Measurements from ENCODE around the gene BUD23.

DNA sequence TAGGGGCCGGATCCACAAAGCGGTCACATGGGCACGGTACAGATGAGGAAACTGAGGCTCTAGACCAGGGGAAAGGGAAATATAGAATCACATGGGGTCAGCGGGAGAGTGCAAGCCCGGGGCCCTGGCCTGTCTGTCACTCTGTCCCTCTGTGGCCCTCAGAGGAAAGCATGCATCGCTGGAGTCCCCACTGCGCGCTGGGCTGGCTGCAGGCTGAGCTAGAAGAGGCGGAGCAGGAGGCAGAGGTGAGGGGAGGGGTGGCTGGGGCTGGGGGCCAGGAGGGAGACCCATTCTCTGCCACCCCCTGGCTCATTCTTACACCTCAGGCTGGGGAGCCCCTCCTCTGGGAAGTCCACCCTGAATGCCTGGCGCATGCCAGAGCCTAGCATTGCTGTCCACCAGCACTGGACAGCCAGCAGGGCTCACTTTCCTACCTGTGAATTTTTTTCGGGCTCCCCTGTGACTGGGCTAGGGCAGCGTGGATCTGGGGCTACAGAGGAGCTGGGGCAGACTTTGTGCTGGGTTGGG lies 13.5 kb upstream of the BUD23 start:
- TF ChIP-seq, protein P1, sequence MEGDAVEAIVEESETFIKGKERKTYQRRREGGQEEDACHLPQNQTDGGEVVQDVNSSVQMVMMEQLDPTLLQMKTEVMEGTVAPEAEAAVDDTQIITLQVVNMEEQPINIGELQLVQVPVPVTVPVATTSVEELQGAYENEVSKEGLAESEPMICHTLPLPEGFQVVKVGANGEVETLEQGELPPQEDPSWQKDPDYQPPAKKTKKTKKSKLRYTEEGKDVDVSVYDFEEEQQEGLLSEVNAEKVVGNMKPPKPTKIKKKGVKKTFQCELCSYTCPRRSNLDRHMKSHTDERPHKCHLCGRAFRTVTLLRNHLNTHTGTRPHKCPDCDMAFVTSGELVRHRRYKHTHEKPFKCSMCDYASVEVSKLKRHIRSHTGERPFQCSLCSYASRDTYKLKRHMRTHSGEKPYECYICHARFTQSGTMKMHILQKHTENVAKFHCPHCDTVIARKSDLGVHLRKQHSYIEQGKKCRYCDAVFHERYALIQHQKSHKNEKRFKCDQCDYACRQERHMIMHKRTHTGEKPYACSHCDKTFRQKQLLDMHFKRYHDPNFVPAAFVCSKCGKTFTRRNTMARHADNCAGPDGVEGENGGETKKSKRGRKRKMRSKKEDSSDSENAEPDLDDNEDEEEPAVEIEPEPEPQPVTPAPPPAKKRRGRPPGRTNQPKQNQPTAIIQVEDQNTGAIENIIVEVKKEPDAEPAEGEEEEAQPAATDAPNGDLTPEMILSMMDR (IDR thresholded peaks at IDR 0.05), result no peak
- TF ChIP-seq POLR2AphosphoS5 (IDR thresholded peaks at IDR 0.05) (no peak), POLR2A (IDR thresholded peaks at IDR 0.05) (no peak)

All from breast epithelium (tissue), 3 donors.